Measurements from ENCODE around the gene TBC1D2B. TPM values are rescaled to one million over a fixed set of nuclear protein-coding genes. Genes with fewer than 3 reads are reported as not detected.
"Not testable (repeated sequence)": the region's sequence is repeated elsewhere in the genome, so short reads cannot be mapped to it uniquely, and the experiment has no call there.

TBC1D2B gene
- total and polyA plus RNA-seq, 2 experiments from 2014 or later: 24.8 to 38.4 TPM

GRCh38 chr15:77969055-77969454, 108.5 kb downstream of the TBC1D2B start:
- Histone ChIP-seq H3K9me3 (ENCODE audit: low read depth) (no peaks in the 10 kb centered on the region), H3K4me3 (no peak overlapping the region), H3K36me3 (replicated peaks; ENCODE audit: insufficient read depth, low read depth) (no peaks in the 10 kb centered on the region), H3K27ac (no peak overlapping the region), H3K9me2 (replicated peaks; ENCODE audit: insufficient read depth) (no peaks in the 10 kb centered on the region), H3K79me2 (no peaks in the 10 kb centered on the region), H3K4me1 (ENCODE audit: insufficient read depth) (no peaks in the 10 kb centered on the region), H4K20me1 (ENCODE audit: insufficient read depth, poor library complexity, severe bottlenecking) (no peaks in the 10 kb centered on the region), H3K4me2 (no peak overlapping the region), H3K27me3 (no peaks in the 10 kb centered on the region), H2AFZ (no peak overlapping the region)
- no peak for TF ChIP-seq CTCF (IDR thresholded peaks at IDR 0.05; ENCODE audit: poor library complexity)
- TF ChIP-seq EZH2 (IDR thresholded peaks at IDR 0.05; ENCODE audit: borderline replicate concordance): no peak
- no peak for TF ChIP-seq EZH2phosphoT487 (IDR thresholded peaks at IDR 0.05; ENCODE audit: low read depth, severe bottlenecking, unreplicated experiment)
- WGBS (ENCODE audit: low lambda C conversion rate, missing lambda C conversion rate): 87% methylated on average over 2 of the region's 2 CpGs
- DNase-seq (ENCODE audit: low spot score): no peak

GRCh38 chr15:77967798-77968197, 109.7 kb downstream of the TBC1D2B start:
- Histone ChIP-seq H3K9me2 (replicated peaks; ENCODE audit: insufficient read depth) (no peaks in the 10 kb centered on the region), H3K27ac (no peak overlapping the region), H3K9me3 (ENCODE audit: low read depth) (no peaks in the 10 kb centered on the region), H3K4me1 (ENCODE audit: insufficient read depth) (no peaks in the 10 kb centered on the region), H3K4me3 (no peak overlapping the region), H3K27me3 (no peaks in the 10 kb centered on the region), H4K20me1 (ENCODE audit: insufficient read depth, poor library complexity, severe bottlenecking) (no peaks in the 10 kb centered on the region), H3K4me2 (no peak overlapping the region), H3K36me3 (replicated peaks; ENCODE audit: insufficient read depth, low read depth) (no peaks in the 10 kb centered on the region), H3K79me2 (no peaks in the 10 kb centered on the region), H2AFZ (no peak overlapping the region)
- DNase-seq (ENCODE audit: low spot score): no peak
- no peak for TF ChIP-seq EZH2phosphoT487 (IDR thresholded peaks at IDR 0.05; ENCODE audit: low read depth, severe bottlenecking, unreplicated experiment)
- no peak for TF ChIP-seq CTCF (IDR thresholded peaks at IDR 0.05; ENCODE audit: poor library complexity)
- no peak for TF ChIP-seq EZH2 (IDR thresholded peaks at IDR 0.05; ENCODE audit: borderline replicate concordance)
- 79% methylated on average over 1 of the region's 1 CpG for WGBS (ENCODE audit: low lambda C conversion rate, missing lambda C conversion rate)

GRCh38 chr15:77967235-77967615, 110.3 kb downstream of the TBC1D2B start:
- not testable (repeated sequence) for H3K4me3 ChIP-seq; H3K9me3 ChIP-seq (ENCODE audit: low read depth); H3K79me2 ChIP-seq; H3K4me1 ChIP-seq (ENCODE audit: insufficient read depth); H2AFZ ChIP-seq; H3K4me2 ChIP-seq; H4K20me1 ChIP-seq (ENCODE audit: insufficient read depth, poor library complexity, severe bottlenecking); H3K27ac ChIP-seq; DNase-seq (ENCODE audit: low spot score); H3K36me3 ChIP-seq (replicated peaks; ENCODE audit: insufficient read depth, low read depth); H3K27me3 ChIP-seq; H3K9me2 ChIP-seq (replicated peaks; ENCODE audit: insufficient read depth)
- 71% methylated on average over 5 of the region's 5 CpGs for WGBS (ENCODE audit: low lambda C conversion rate, missing lambda C conversion rate)

GRCh38 chr15:77966540-77967234, 110.8 kb downstream of the TBC1D2B start:
- H3K27ac ChIP-seq: no peak overlapping the region
- no peak overlapping the region for H2AFZ ChIP-seq
- H3K27me3 ChIP-seq: no peaks in the 10 kb centered on the region
- H3K9me3 ChIP-seq (ENCODE audit: low read depth): no peaks in the 10 kb centered on the region
- TF ChIP-seq EZH2phosphoT487 (IDR thresholded peaks at IDR 0.05; ENCODE audit: low read depth, severe bottlenecking, unreplicated experiment) (no peak), EZH2 (IDR thresholded peaks at IDR 0.05; ENCODE audit: borderline replicate concordance) (no peak), CTCF (IDR thresholded peaks at IDR 0.05; ENCODE audit: poor library complexity) (peak; percentile 86)
- no peaks in the 10 kb centered on the region for H3K4me1 ChIP-seq (ENCODE audit: insufficient read depth)
- no peaks in the 10 kb centered on the region for H4K20me1 ChIP-seq (ENCODE audit: insufficient read depth, poor library complexity, severe bottlenecking)
- 6% methylated on average over 4 of the region's 4 CpGs for WGBS (ENCODE audit: low lambda C conversion rate, missing lambda C conversion rate)
- no peaks in the 10 kb centered on the region for H3K36me3 ChIP-seq (replicated peaks; ENCODE audit: insufficient read depth, low read depth)
- DNase-seq (ENCODE audit: low spot score): peak; percentile 61
- no peak overlapping the region for H3K4me2 ChIP-seq
- H3K9me2 ChIP-seq (replicated peaks; ENCODE audit: insufficient read depth): no peaks in the 10 kb centered on the region
- no peaks in the 10 kb centered on the region for H3K79me2 ChIP-seq
- no peak overlapping the region for H3K4me3 ChIP-seq
